ENCODE measurements around the gene FSTL4. TPM values are rescaled to one million over a fixed set of nuclear protein-coding genes. Genes with fewer than 3 reads are reported as not detected.

FSTL4 gene
- total RNA-seq, 1 donor from 2014 or later: not detected

GRCh38 chr5:133296624-133297023 is 315.7 kb downstream of the FSTL4 start:
- no peak for DNase-seq (ENCODE audit: low read depth)

DNA sequence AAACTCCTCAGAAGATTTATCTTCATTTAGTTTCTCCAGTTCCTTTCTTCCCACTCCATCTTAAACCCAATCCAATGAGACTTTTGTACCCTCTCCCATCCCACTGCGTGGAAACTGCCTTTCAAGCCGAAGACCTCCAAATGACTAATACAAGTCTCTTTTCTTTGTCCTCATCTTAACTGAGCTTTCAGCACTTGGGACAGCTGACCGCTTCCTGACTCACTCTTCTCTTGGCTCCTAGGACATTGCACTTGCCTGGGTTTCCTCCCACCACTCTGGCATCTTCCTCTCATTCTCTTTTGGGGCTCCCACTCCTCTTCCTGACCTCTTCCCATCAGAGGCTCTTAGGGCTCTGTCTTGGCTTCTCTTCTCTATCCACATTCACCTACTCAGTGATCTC is 316.8 kb downstream of the FSTL4 start:
- peak; percentile 17 for DNase-seq (ENCODE audit: low read depth)

- DNase-seq (ENCODE audit: low read depth): no peak
Measured at GRCh38 chr5:133294380-133294779, 318.0 kb downstream of the FSTL4 start.

DNA sequence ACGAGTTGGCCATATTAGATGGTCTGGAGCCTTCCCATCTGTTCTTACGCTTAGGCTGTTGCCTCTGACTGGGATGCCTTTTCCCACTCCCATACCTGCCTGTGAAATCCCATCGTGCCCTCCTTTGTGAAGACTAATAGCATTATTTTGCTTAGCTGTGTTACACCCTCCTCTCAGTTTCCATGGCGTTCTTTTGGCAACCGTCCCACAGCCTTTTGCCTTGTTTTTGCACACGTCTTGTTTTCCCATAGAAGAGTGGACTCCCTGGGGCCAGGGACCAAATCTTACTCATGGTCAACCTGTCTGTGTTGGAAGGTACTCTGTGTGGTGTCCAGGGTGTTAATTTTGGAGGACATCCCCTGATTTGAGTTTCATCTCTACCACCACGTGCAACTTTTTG is 318.4 kb downstream of the FSTL4 start:
- no peak for DNase-seq (ENCODE audit: low read depth)

- DNase-seq (ENCODE audit: low read depth): peak; percentile 77
Measured at GRCh38 chr5:133292300-133292699, 320.0 kb downstream of the FSTL4 start.

GRCh38 chr5:133291524-133291923 is 320.8 kb downstream of the FSTL4 start:
- no peak for DNase-seq (ENCODE audit: low read depth)

GRCh38 chr5:133290669-133291240 is 321.6 kb downstream of the FSTL4 start:
- DNase-seq (ENCODE audit: low read depth): no peak

DNA sequence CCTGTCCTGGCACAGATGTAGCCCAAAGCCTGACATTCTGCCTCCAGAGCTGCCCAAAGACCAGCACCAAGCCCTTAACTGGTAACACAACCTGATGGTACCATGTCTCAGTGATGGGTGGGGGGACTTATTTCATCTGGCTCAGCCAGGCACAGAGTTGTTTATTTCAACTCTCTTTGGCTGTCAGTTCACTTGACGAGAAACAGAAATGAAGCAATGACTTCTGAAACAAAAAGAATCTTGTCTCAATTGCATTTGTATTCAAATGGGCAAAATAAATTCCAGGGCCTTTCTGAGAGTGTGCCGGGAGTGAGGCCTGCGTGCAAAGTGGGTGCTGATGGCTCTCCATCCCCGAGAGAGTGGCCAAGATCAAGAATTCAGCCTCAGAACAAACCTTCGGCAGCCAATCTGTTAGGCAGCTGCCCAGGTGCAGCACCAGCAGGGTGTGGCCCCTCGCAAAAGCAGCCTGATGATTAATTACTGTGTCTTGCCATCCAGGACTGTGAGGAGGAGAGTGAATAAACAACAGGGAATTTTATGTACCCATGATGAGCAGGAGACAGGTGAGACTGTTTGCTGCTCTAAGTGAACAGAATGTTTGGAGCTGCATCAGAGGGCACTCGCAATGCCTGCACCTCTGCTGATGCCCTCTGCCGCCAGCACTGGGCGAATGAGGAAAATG is 322.5 kb downstream of the FSTL4 start:
- no peak for DNase-seq (ENCODE audit: low read depth)

DNA sequence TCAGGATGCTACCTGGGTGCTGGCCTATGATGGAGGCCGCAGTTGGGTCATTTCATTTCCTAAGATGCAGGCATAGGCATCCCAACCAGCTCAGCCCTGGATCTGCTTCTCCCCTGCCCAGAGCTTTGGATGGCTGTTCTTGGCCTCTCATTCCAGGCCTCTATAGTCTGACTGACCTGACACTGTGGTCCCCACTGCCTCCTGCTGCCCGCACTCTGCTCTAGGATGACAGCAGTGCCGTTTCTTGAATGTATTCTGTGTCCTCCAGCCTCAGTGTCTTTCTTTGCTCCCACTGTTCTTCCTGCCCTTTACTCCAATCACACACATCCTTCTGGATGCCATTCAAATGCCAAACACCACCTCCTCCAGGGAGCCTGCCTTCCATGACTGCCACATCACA is 324.8 kb downstream of the FSTL4 start:
- peak; percentile 13 for DNase-seq (ENCODE audit: low read depth)

GRCh38 chr5:133286483-133286882 is 325.9 kb downstream of the FSTL4 start:
- no peak for DNase-seq (ENCODE audit: low read depth)

DNA sequence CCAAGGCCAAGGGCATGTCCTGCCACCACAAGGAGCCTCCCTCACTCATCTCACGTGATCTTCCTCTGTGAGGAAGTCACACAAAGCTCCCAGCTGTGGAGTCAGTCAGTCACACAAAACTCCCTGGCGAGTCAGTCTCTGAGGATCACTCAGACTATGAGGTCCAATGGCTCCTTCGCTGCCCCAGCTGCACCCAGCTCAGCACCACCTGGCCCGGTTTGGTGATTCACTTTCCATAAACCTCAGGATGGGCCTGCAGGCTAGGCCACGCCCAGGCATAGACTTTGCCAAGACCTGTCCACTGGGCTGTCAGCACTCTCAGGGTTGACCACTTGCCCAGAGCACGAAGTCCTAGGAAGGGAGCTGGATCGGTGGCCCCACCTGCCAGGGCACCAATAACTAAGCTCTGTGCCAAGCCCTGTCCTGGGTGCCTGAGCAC is 326.7 kb downstream of the FSTL4 start:
- DNase-seq (ENCODE audit: low read depth): peak; percentile 73

DNA sequence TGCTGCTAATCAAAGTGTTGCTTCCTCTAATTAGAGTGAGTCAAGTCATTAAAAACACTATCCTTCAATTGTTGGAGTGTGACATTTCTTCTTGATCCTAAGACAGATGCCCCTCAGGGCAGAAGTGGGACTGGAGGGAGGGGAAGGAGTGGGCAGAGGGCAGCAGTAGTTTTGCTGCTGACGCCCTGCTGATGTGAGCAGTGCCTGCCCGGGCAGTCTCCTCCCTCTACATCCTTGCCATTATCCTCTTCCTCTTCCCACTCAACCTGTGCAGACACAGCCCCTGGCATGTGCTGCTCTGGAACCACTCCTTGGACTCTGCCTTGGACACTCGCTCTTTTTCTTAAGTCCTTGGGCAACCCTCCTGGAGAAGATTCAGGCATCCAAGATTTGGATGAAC is 328.0 kb downstream of the FSTL4 start:
- DNase-seq (ENCODE audit: low read depth): no peak

DNA sequence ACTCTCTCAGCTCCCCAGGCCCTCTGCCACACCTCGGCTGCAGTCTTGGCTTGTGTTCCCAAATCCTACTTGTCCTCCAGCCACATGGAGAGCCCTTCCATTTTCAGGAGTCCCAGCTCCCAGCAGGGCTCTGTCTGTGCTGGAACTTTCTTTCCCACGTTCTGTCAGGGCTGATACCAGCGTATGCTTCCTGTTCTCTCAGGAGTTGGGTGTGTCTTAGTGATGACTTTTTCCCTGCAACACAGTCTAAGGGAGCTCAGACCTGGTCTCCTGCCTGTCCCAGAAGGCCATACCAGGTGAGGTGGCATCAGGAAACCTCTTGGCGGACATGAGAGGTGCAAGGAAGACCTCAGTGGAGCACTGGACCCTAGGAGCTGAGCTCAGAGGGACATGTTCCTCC is 334.0 kb downstream of the FSTL4 start:
- DNase-seq (ENCODE audit: low read depth): no peak

DNA sequence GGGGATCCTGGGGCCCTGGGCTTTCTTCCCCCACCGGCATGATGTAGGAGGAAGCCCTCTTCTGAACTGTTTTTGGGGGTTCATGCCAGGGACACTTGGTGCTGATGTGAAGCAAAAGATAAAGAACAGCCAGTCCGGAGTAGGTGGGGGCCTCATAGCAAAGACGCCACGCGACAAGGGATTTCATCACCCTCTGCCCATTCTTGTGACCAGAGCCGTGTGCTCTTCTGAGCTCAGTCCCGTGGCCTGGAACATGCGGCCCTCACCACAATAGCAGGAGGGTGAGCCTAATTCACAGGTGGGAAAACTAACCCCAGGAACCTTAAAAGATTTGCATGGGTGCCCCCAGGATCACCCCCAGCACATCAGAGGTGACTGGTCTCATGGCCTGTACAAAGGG is 334.6 kb downstream of the FSTL4 start:
- DNase-seq (ENCODE audit: low read depth): no peak

DNA sequence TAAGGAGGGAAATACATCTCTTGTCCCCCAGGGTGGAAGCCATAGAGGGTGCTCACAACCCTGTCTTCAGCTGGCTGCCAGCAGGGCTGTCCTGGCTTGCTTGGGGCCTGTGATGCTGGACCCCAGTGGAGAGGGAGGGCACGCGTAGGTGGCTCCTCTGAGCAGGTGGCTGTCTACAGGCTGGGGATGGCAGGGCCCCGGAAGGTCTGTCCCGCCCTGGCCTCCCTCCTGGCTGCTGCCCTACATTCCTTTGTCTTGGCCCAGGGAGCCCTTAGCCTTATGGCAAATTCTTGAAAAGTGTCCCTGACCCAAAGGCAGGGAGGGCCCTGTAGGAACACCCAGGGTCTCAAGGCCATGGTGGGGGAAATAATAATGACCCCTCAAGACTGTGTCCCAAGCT is 336.2 kb downstream of the FSTL4 start:
- no peak for DNase-seq (ENCODE audit: low read depth)

DNA sequence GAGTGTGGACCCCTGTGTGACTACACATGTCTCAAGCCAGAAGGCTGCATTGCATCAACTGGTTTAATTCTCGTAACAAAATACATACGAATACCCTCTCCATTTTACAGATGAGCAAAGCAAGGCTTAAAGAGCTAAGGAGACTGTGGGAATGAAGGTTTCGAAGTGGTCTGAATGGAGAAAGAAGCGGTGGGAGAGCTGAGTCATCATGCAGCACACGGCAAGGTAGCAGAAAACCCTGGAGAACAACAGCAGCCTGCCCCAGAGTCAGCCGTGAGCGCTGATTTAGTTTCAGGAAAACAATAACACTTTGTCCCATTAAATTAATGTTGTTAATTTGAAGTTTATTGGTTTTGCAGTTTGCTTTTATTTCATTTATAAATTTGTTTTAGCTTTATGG is 336.7 kb downstream of the FSTL4 start:
- DNase-seq (ENCODE audit: low read depth): no peak

GRCh38 chr5:133274597-133274935 is 337.8 kb downstream of the FSTL4 start:
- no peak for DNase-seq (ENCODE audit: low read depth)

- DNase-seq (ENCODE audit: low read depth): no peak
Measured at GRCh38 chr5:133273661-133274596, 338.4 kb downstream of the FSTL4 start.

DNA sequence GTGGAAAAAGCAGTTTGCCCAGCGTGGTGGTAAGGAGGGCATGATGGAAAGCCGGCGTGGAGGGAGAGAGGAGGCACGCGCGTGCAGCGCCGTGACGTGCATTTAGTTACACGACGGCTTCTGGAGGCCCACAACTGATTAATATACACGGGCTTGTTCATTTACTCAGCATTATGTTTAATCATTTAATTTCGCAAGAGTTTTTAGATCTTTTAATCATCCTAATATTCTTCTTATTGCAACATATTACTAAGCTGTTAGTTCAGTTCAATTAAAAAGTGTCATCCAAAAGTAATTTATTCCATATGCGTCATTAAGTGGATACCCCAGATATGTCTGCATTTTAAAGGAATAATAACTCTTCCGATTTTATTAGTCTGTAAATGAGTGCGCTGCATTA is 340.0 kb downstream of the FSTL4 start:
- DNase-seq (ENCODE audit: low read depth): no peak

DNA sequence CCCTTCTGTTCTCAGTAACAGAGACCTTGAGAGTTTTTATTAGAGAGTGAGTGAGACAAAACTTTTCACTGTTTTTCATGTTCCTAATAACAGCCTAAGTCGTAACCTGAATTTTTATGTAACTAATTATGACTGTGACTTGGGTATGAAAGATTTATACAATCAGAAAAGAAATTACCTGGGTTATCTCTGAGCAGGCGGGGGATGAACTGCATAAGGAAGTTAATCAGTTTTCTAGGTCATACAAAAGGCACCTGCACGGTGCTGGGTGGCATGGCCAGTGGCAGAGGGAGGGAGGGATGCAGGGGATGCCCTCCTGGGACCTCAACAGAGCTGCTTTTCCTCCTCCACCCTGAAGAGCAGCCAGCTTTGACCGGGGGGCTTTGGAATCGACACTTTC is 340.7 kb downstream of the FSTL4 start:
- no peak for DNase-seq (ENCODE audit: low read depth)

- DNase-seq (ENCODE audit: low read depth): no peak
Measured at GRCh38 chr5:133269691-133270090, 342.6 kb downstream of the FSTL4 start.

GRCh38 chr5:133267601-133268000 is 344.7 kb downstream of the FSTL4 start:
- no peak for DNase-seq (ENCODE audit: low read depth)

DNA sequence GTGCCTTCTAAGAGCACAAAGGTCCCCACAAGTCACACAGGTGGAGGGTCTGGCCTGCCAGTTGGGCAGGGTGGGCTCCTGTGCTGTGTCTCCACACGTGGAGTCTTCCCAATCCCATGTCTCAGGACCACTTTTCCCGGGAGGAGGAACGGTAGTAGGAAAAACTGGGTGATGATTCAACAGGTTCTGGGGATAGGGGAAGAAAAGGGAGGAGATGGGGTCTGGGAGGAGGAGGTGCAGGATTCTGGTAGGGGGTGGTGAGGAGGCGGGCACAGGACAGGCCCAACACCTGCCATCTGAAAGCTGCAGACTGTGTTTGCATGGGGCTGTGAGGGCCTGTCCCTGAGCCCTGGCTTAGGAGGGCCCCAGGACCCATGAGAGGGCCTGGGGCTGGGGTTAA is 345.4 kb downstream of the FSTL4 start:
- no peak for DNase-seq (ENCODE audit: low read depth)
